H1 (cell line): ENCODE data around the gene ADCY9. TPM values are rescaled to one million over a fixed set of nuclear protein-coding genes. Genes with fewer than 3 reads are reported as not detected.

Source experiments
- CTCF ChIA-PET: fragments of 300-600 bp; sonication (Branson Sonifier 250); formaldehyde crosslinking; loops from one replicate; lab custom pipeline; 2021; ENCODE audit not compliant: partially characterized antibody; lab: Charles Lee
- POLR2A ChIA-PET: fragments of 300-600 bp; sonication (Branson Sonifier 250); formaldehyde crosslinking; loops from one replicate; lab custom pipeline; 2021; ENCODE audit warnings: inconsistent platforms; ENCODE audit not compliant: partially characterized antibody; lab: Charles Lee
- DNase-seq, 2 experiments: peaks; one replicate each; pipeline versions ENCODE4 v3.0.0 to v3.0.0-alpha.2; 2010 to 2022; ENCODE audit warnings: low spot score in 2 of 2, low read depth in 1 of 2, mixed read lengths in 1 of 2
- FAIRE-seq: peaks from 2 replicates; lab custom pipeline; 2011; peaks lifted over from hg19 to GRCh38; lab: Jason Lieb, UNC
- H2AFZ ChIP-seq: 2 replicates; pipeline ENCODE4 v1.8.1; 2012; ENCODE audit warnings: low read length, inconsistent platforms
- H2AK5ac ChIP-seq: 2 replicates; pipeline ENCODE4 v1.6.1; 2013; ENCODE audit warnings: low read depth, low read length
- H2BK120ac ChIP-seq: replicated peaks from 2 replicates; pipeline ENCODE3; 2013; ENCODE audit warnings: low read depth, low read length, inconsistent platforms
- H2BK12ac ChIP-seq: 2 replicates; pipeline ENCODE4 v1.6.1; 2013; ENCODE audit warnings: low read depth, low read length
- H2BK15ac ChIP-seq: 2 replicates; pipeline ENCODE4 v1.6.1; 2013; ENCODE audit warnings: low read length
- H2BK20ac ChIP-seq: 2 replicates; pipeline ENCODE4 v1.6.1; 2013; ENCODE audit warnings: low read length
- H2BK5ac ChIP-seq: 2 replicates; pipeline ENCODE4 v1.6.1; 2013; ENCODE audit warnings: low read depth, low read length
- H3K14ac ChIP-seq: 2 replicates; pipeline ENCODE4 v1.6.1; 2013; ENCODE audit warnings: inconsistent platforms; ENCODE audit not compliant: insufficient read length
- H3K18ac ChIP-seq: 2 replicates; pipeline ENCODE4 v1.6.1; 2013; ENCODE audit warnings: low read length; ENCODE audit errors: extremely low read depth
- H3K23ac ChIP-seq: 2 replicates; pipeline ENCODE4 v1.6.1; 2013; ENCODE audit warnings: inconsistent platforms; ENCODE audit not compliant: insufficient read length
- H3K23me2 ChIP-seq: 2 replicates; pipeline ENCODE4 v1.6.1; 2013; ENCODE audit warnings: low read depth, low read length
- H3K27ac ChIP-seq: 2 replicates; pipeline ENCODE4 v1.6.1; 2011; ENCODE audit warnings: low read depth, low read length, inconsistent platforms
- H3K27me3 ChIP-seq, 4 experiments: replicated peaks in 1 of 4; 1 replicate in 1 of 4; 2 replicates in 3 of 4; pipeline versions ENCODE4 v1.6.1 to v1.8.1; 2011 to 2013; ENCODE audit warnings: low read length in 3 of 4, mild to moderate bottlenecking in 3 of 4, inconsistent platforms in 2 of 4, mixed read lengths in 2 of 4, moderate library complexity in 1 of 4; ENCODE audit not compliant: control insufficient read depth in 3 of 4, insufficient read depth in 3 of 4; ENCODE audit errors: extremely low read depth in 1 of 4
- H3K36me3 ChIP-seq, 4 experiments: 2 replicates each; pipeline versions ENCODE4 v1.6.1 to v1.8.1; 2011 to 2013; ENCODE audit warnings: mild to moderate bottlenecking in 4 of 4, low read length in 3 of 4, moderate library complexity in 2 of 4, control low read depth in 1 of 4, inconsistent platforms in 1 of 4; ENCODE audit not compliant: insufficient read depth in 4 of 4, control insufficient read depth in 2 of 4
- H3K4ac ChIP-seq: replicated peaks from 2 replicates; pipeline ENCODE3; 2013; ENCODE audit warnings: low read length, low read depth, mixed read lengths, inconsistent platforms; ENCODE audit not compliant: insufficient read length
- H3K4me1 ChIP-seq, 4 experiments: replicated peaks in 1 of 4; 1 replicate in 1 of 4; 2 replicates in 3 of 4; pipeline versions ENCODE4 v1.6.1 to v1.8.1; 2011 to 2013; ENCODE audit warnings: low read length in 3 of 4, inconsistent platforms in 2 of 4, mixed read lengths in 1 of 4; ENCODE audit not compliant: insufficient read depth in 4 of 4, control insufficient read depth in 3 of 4
- H3K4me2 ChIP-seq, 2 experiments: 2 replicates each; pipeline versions ENCODE4 v1.6.1 to v1.8.1; 2011 to 2013; ENCODE audit warnings: low read depth in 2 of 2, low read length in 2 of 2, control low read depth in 1 of 2, inconsistent platforms in 1 of 2, mild to moderate bottlenecking in 1 of 2; ENCODE audit not compliant: insufficient read depth in 1 of 2
- H3K4me3 ChIP-seq, 4 experiments: fragments of 200-600, 300-600 bp in 1 of 4; sonication (generic), shearing (Covaris generic), sonication (Bioruptor Twin) in 1 of 4; 2 replicates each; pipeline versions ENCODE4 v1.5.1 to v1.8.1; 2011 to 2016; ENCODE audit warnings: low read length in 4 of 4, low read depth in 3 of 4, control low read depth in 2 of 4, inconsistent platforms in 2 of 4, mild to moderate bottlenecking in 2 of 4, mixed read lengths in 1 of 4, moderate library complexity in 1 of 4; ENCODE audit not compliant: insufficient read depth in 2 of 4; ENCODE audit errors: extremely low read depth in 1 of 4
- H3K56ac ChIP-seq: replicated peaks from 2 replicates; pipeline ENCODE3; 2013; ENCODE audit warnings: low read depth, mild to moderate bottlenecking, mixed read lengths, low read length, inconsistent platforms; ENCODE audit not compliant: insufficient read length
- H3K79me1 ChIP-seq: 2 replicates; pipeline ENCODE4 v1.6.1; 2013; ENCODE audit warnings: low read depth, low read length, control low read depth
- H3K79me2 ChIP-seq, 2 experiments: 2 replicates each; pipeline versions ENCODE4 v1.6.1 to v1.8.1; 2012 to 2013; ENCODE audit warnings: low read length in 2 of 2, mild to moderate bottlenecking in 2 of 2, inconsistent platforms in 1 of 2; ENCODE audit not compliant: insufficient read depth in 2 of 2, control insufficient read depth in 1 of 2
- H3K9ac ChIP-seq, 4 experiments: replicated peaks in 1 of 4; 1 replicate in 1 of 4; 2 replicates in 3 of 4; pipeline versions ENCODE4 v1.6.1 to v1.8.1; 2011 to 2013; ENCODE audit warnings: low read depth in 3 of 4, low read length in 3 of 4, control low read depth in 2 of 4, mild to moderate bottlenecking in 2 of 4, moderate library complexity in 2 of 4, inconsistent platforms in 1 of 4; ENCODE audit errors: extremely low read depth in 1 of 4
- H3K9me3 ChIP-seq, 2 experiments: 2 replicates each; pipeline versions ENCODE4 v1.6.1 to v1.8.1; 2012 to 2013; ENCODE audit warnings: mild to moderate bottlenecking in 2 of 2, moderate library complexity in 2 of 2, control low read depth in 1 of 2, inconsistent platforms in 1 of 2, low read depth in 1 of 2, low read length in 1 of 2, mixed read lengths in 1 of 2; ENCODE audit not compliant: insufficient read depth in 2 of 2
- H4K20me1 ChIP-seq, 2 experiments: replicated peaks in 1 of 2; 2 replicates each; pipeline versions ENCODE3 to v1.8.1; 2011 to 2013; ENCODE audit warnings: inconsistent platforms in 2 of 2, low read length in 2 of 2, mild to moderate bottlenecking in 1 of 2; ENCODE audit not compliant: insufficient read depth in 2 of 2, control insufficient read depth in 1 of 2
- H4K5ac ChIP-seq: 2 replicates; pipeline ENCODE4 v1.6.1; 2013; ENCODE audit warnings: low read length, low read depth, mixed read lengths, inconsistent platforms; ENCODE audit not compliant: insufficient read length
- H4K8ac ChIP-seq: 2 replicates; pipeline ENCODE4 v1.8.0; 2013; ENCODE audit warnings: mild to moderate bottlenecking, moderate library complexity, low read length, inconsistent platforms; ENCODE audit not compliant: insufficient read depth; ENCODE audit errors: extremely low read depth
- H4K91ac ChIP-seq: replicated peaks from 2 replicates; pipeline ENCODE3; 2013; ENCODE audit warnings: low read length, mixed read lengths, inconsistent platforms; ENCODE audit not compliant: insufficient read length
- ASH2L ChIP-seq: fragments of 200-600, 300-600 bp; sonication (generic); IDR thresholded peaks from one replicate; pipeline ENCODE4 v1.7.1; 2017; ENCODE audit warnings: low read length
- BCL11A ChIP-seq, 2 experiments: IDR thresholded peaks; one replicate each; pipeline ENCODE4 v1.6.1; 2011; ENCODE audit warnings: low read depth in 2 of 2, low read length in 2 of 2, mild to moderate bottlenecking in 2 of 2
- CBX5 ChIP-seq: fragments of 300-800, 300-1000 bp; sonication (generic); IDR thresholded peaks from 2 replicates; pipeline ENCODE4 v1.7.1; 2016; ENCODE audit warnings: antibody characterized with exemption, low read length, low read depth
- CHD1 ChIP-seq: IDR thresholded peaks from 2 replicates; pipeline ENCODE4 v1.6.1; 2012; ENCODE audit warnings: low read depth, low read length, improper control_type of control experiment
- CREB1 ChIP-seq: IDR thresholded peaks from 2 replicates; pipeline ENCODE4 v1.6.1; 2012; ENCODE audit warnings: inconsistent platforms
- EGR1 ChIP-seq: IDR thresholded peaks from 2 replicates; pipeline ENCODE4 v1.6.1; 2011; ENCODE audit warnings: low read depth, low read length, borderline replicate concordance
- MAFK ChIP-seq: IDR thresholded peaks from 2 replicates; pipeline ENCODE4 v1.6.1; 2012; ENCODE audit warnings: low read depth, mild to moderate bottlenecking, improper control_type of control experiment, low read length
- PHF8 ChIP-seq: fragments of 200-600 bp; sonication (generic); conservative IDR thresholded peaks from 2 replicates; pipeline ENCODE4 v1.7.1; 2012; ENCODE audit warnings: low read depth, mild to moderate bottlenecking, inconsistent platforms, low read length, moderate library complexity
- SAP30 ChIP-seq: fragments of 300-600 bp; sonication (generic); IDR thresholded peaks from 2 replicates; pipeline ENCODE4 v1.7.1; 2012; ENCODE audit warnings: low read length, moderate library complexity, mild to moderate bottlenecking, inconsistent platforms; ENCODE audit not compliant: insufficient read depth, insufficient replicate concordance
- WGBS, 2 experiments: shearing (Covaris generic) in 1 of 2; methylation state at CpG; one replicate each; pipeline versions ENCODE4 v1.1.6 to v1.1.7; 2013 to 2015; ENCODE audit warnings: low lambda C conversion rate in 2 of 2, mixed read lengths in 2 of 2, inconsistent platforms in 1 of 2, low coverage in 1 of 2, missing lambda C conversion rate in 1 of 2; ENCODE audit not compliant: insufficient replicate concordance in 2 of 2, insufficient coverage in 1 of 2, insufficient read length in 1 of 2; ENCODE audit errors: extremely low coverage in 1 of 2, missing lambda C conversion rate in 1 of 2; 5-methylcytosine and 5-hydroxymethylcytosine counted together
- polyA plus RNA-seq, 7 experiments: library from polyadenylated mRNA; depleted of rRNA in 3 of 7; stranded (reverse) in 5 of 7; unstranded in 2 of 7; fragments of >200 nt in 5 of 7; fragments of 200-250 nt in 2 of 7; gene quantifications; 1 replicate in 5 of 7; 2 replicates in 1 of 7; 4 replicates in 1 of 7; pipeline versions ENCODE4 v1.2.1 to v1.2.3, GENCODE V29; 2011 to 2013; ENCODE audit warnings: missing spikeins in 2 of 7, mixed read lengths in 2 of 7
- total RNA-seq: library from RNA; stranded (reverse); fragmentation: NEBNext Ultra II Directional; extraction: Animal tissue kit (Norgen Biotek cat#: 25700); gene quantifications from 2 replicates; pipeline ENCODE4 v1.2.1, GENCODE V29; 2021

The ADCY9 gene
- total and polyA plus RNA-seq, 2 of the 8 experiments (the other 6 are each of a cell fraction or from before 2014, with no cell fraction given): 5.4 to 13.1 TPM

GRCh38 chr16:3938471-3938842 is 177.8 kb downstream of the ADCY9 start:
- no peaks in the 10 kb centered on the region for H3K79me1 ChIP-seq
- no peak overlapping the region for H2BK120ac ChIP-seq
- no peak overlapping the region for H3K4ac ChIP-seq
- H3K56ac ChIP-seq: no peak overlapping the region
- H2BK5ac ChIP-seq: no peak overlapping the region; the same call in 1 of the 2 replicates
- FAIRE-seq (no peak), DNase-seq (no peak)
- H3K9me3 ChIP-seq: peaks cover 3 to 7% of the 10 kb centered on the region in 2 experiments; a peak in 2 of 4 replicates
- TF ChIP-seq CBX5 (no peak), ASH2L (no peak), PHF8 (no peak), SAP30 (no peak), BCL11A (IDR thresholded peaks at IDR 0.05; ENCODE audit: low read depth in 2 of 2, low read length in 2 of 2) (no peak), MAFK (no peak), CREB1 (no peak), EGR1 (no peak), CHD1 (no peak)
- H3K9ac ChIP-seq: no peak overlapping the region
- H3K4me2 ChIP-seq: peak overlapping the region; percentile 20 to 80; a peak in 1 of 4 replicates
- 0 out of 2 replicates have a peak overlapping the region, but pooled peaks have one; percentile 92 for H2BK15ac ChIP-seq
- H2BK12ac ChIP-seq: peak overlapping the region; percentile 63; the same call in 1 of the 2 replicates
- no peak overlapping the region for H4K91ac ChIP-seq
- H3K23ac ChIP-seq: no peak overlapping the region
- no peak overlapping the region; the same call in 1 of the 2 replicates for H2BK20ac ChIP-seq
- peak overlapping the region in 2 of 4 experiments; percentile 9 to 50; a peak in 4 of 8 replicates for H3K4me3 ChIP-seq
- peak overlapping the region; percentile 7; the same call in 1 of the 2 replicates for H3K18ac ChIP-seq
- no peaks in the 10 kb centered on the region for H4K20me1 ChIP-seq
- no peaks in the 10 kb centered on the region; the same call in 1 of the 2 replicates for H3K23me2 ChIP-seq
- H3K27ac ChIP-seq: no peak overlapping the region
- no peak overlapping the region for H3K14ac ChIP-seq
- H3K4me1 ChIP-seq: peaks cover 0 to 4% (median 2%) of the 10 kb centered on the region in 4 experiments; a peak in 3 of 7 replicates
- 84% methylated on average over 19 of the region's 19 CpGs; no CpG with 5 or more reads in 1 of the 2 experiments for WGBS, 2 experiments
- H3K79me2 ChIP-seq: no peaks in the 10 kb centered on the region
- peak overlapping the region; percentile 58; the same call in 1 of the 2 replicates for H2AFZ ChIP-seq
- no peak overlapping the region for H2AK5ac ChIP-seq
- peak overlapping the region; percentile 81; the same call in 1 of the 2 replicates for H4K8ac ChIP-seq
- ChIA-PET POLR2A (interaction anchor here (0.6 to 1.6 kb wide), 6 partner anchors 9 to 170 kb away, joined by 3 to 5 read pairs (median 3); partner anchors contain the start of gene CREBBP), CTCF (interaction anchor here (0.6 to 3.5 kb wide), 27 partner anchors 9 to 375 kb away, joined by 3 to 14 read pairs (median 4); no protein-coding TSS in a partner anchor)
- peaks cover 0 to 2% (median 1%) of the 10 kb centered on the region in 4 experiments; a peak in 1 of 7 replicates for H3K27me3 ChIP-seq
- H3K36me3 ChIP-seq: no peaks in the 10 kb centered on the region
- H4K5ac ChIP-seq: no peak overlapping the region
